ENCODE data around the gene LIME1.
"Not testable (repeated sequence)": the region's sequence is repeated elsewhere in the genome, so short reads cannot be mapped to it uniquely, and the experiment has no call there.

The LIME1 gene

GRCh38 chr20:63714858-63715257, 21.6 kb upstream of the LIME1 start:
- Histone ChIP-seq H4K8ac (ENCODE audit: low read depth, low read length) (no peak overlapping the region), H3K23ac (ENCODE audit: low read length) (no peak overlapping the region), H3K4me1 (ENCODE audit: control insufficient read depth, low read depth, low read length) (no peaks in the 10 kb centered on the region), H2BK15ac (replicated peaks; ENCODE audit: low read depth) (no peak overlapping the region), H3K36me3 (ENCODE audit: control insufficient read depth, insufficient read depth, low read length) (peaks cover 2% of the 10 kb centered on the region), H2AK5ac (ENCODE audit: low read length) (no peak overlapping the region), H4K5ac (ENCODE audit: low read length) (no peak overlapping the region), H3K4me3 (ENCODE audit: low read length) (no peak overlapping the region), H3K4ac (ENCODE audit: low read depth, low read length) (no peak overlapping the region), H2BK120ac (ENCODE audit: low read depth, low read length) (no peak overlapping the region), H3K27me3 (ENCODE audit: insufficient read depth, low read length, poor library complexity) (no peaks in the 10 kb centered on the region), H3K79me1 (ENCODE audit: low read length) (peaks cover 5% of the 10 kb centered on the region), H3K79me2 (ENCODE audit: control insufficient read depth, insufficient read depth, low read length) (peaks cover 2% of the 10 kb centered on the region), H3K4me2 (ENCODE audit: low read length) (no peak overlapping the region), H2BK5ac (ENCODE audit: low read length) (no peak overlapping the region), H3K18ac (ENCODE audit: low read length) (no peak overlapping the region), H3K9ac (ENCODE audit: low read length) (no peak overlapping the region), H3K27ac (ENCODE audit: low read depth, low read length) (no peak overlapping the region), H3K56ac (ENCODE audit: low read length) (no peak overlapping the region)
- no CpG with 5 or more reads among the region's 5 CpGs for WGBS (ENCODE audit: extremely low coverage, insufficient coverage, low lambda C conversion rate)
- no peak for DNase-seq

GRCh38 chr20:63718996-63719395, 17.5 kb upstream of the LIME1 start:
- Histone ChIP-seq H2AK5ac (ENCODE audit: low read length) (no peak overlapping the region), H4K5ac (ENCODE audit: low read length) (no peak overlapping the region), H3K36me3 (ENCODE audit: control insufficient read depth, insufficient read depth, low read length) (no peaks in the 10 kb centered on the region), H3K79me2 (ENCODE audit: control insufficient read depth, insufficient read depth, low read length) (no peaks in the 10 kb centered on the region), H2BK120ac (ENCODE audit: low read depth, low read length) (no peak overlapping the region), H3K4me1 (ENCODE audit: control insufficient read depth, low read depth, low read length) (no peaks in the 10 kb centered on the region), H2BK5ac (ENCODE audit: low read length) (no peak overlapping the region), H3K18ac (ENCODE audit: low read length) (no peak overlapping the region), H3K27ac (ENCODE audit: low read depth, low read length) (no peak overlapping the region), H3K4ac (ENCODE audit: low read depth, low read length) (no peak overlapping the region), H3K9ac (ENCODE audit: low read length) (no peak overlapping the region), H3K4me3 (ENCODE audit: low read length) (no peak overlapping the region), H3K4me2 (ENCODE audit: low read length) (no peak overlapping the region), H3K79me1 (ENCODE audit: low read length) (peaks cover 7% of the 10 kb centered on the region), H2BK15ac (replicated peaks; ENCODE audit: low read depth) (no peak overlapping the region), H3K56ac (ENCODE audit: low read length) (no peak overlapping the region), H4K8ac (ENCODE audit: low read depth, low read length) (no peak overlapping the region), H3K23ac (ENCODE audit: low read length) (no peak overlapping the region), H3K27me3 (ENCODE audit: insufficient read depth, low read length, poor library complexity) (no peaks in the 10 kb centered on the region)
- no peak for DNase-seq
- no CpG with 5 or more reads among the region's 2 CpGs for WGBS (ENCODE audit: extremely low coverage, insufficient coverage, low lambda C conversion rate)

- not testable (repeated sequence) for H3K4ac ChIP-seq (ENCODE audit: low read depth, low read length); H3K79me1 ChIP-seq (ENCODE audit: low read length); H3K4me3 ChIP-seq (ENCODE audit: low read length); H2BK15ac ChIP-seq (replicated peaks; ENCODE audit: low read depth); H2BK5ac ChIP-seq (ENCODE audit: low read length); H3K18ac ChIP-seq (ENCODE audit: low read length); H3K36me3 ChIP-seq (ENCODE audit: control insufficient read depth, insufficient read depth, low read length); H3K79me2 ChIP-seq (ENCODE audit: control insufficient read depth, insufficient read depth, low read length); H3K9ac ChIP-seq (ENCODE audit: low read length); H4K5ac ChIP-seq (ENCODE audit: low read length); H2BK120ac ChIP-seq (ENCODE audit: low read depth, low read length); H2AK5ac ChIP-seq (ENCODE audit: low read length); H3K27me3 ChIP-seq (ENCODE audit: insufficient read depth, low read length, poor library complexity); H4K8ac ChIP-seq (ENCODE audit: low read depth, low read length); DNase-seq; H3K56ac ChIP-seq (ENCODE audit: low read length); H3K4me1 ChIP-seq (ENCODE audit: control insufficient read depth, low read depth, low read length); H3K27ac ChIP-seq (ENCODE audit: low read depth, low read length); H3K4me2 ChIP-seq (ENCODE audit: low read length); H3K23ac ChIP-seq (ENCODE audit: low read length)
- WGBS (ENCODE audit: extremely low coverage, insufficient coverage, low lambda C conversion rate) = no CpG with 5 or more reads among the region's 2 CpGs
Measured at GRCh38 chr20:63722967-63723622, 13.4 kb upstream of the LIME1 start.

GRCh38 chr20:63730189-63730733, 6.2 kb upstream of the LIME1 start:
- peaks cover 13% of the 10 kb centered on the region for H3K79me1 ChIP-seq (ENCODE audit: low read length)
- H4K8ac ChIP-seq (ENCODE audit: low read depth, low read length); H3K18ac ChIP-seq (ENCODE audit: low read length); H2AK5ac ChIP-seq (ENCODE audit: low read length); DNase-seq; H3K36me3 ChIP-seq (ENCODE audit: control insufficient read depth, insufficient read depth, low read length); H2BK15ac ChIP-seq (replicated peaks; ENCODE audit: low read depth); H4K5ac ChIP-seq (ENCODE audit: low read length); H3K27me3 ChIP-seq (ENCODE audit: insufficient read depth, low read length, poor library complexity); H3K4me3 ChIP-seq (ENCODE audit: low read length); H3K9ac ChIP-seq (ENCODE audit: low read length); H3K23ac ChIP-seq (ENCODE audit: low read length); H3K4ac ChIP-seq (ENCODE audit: low read depth, low read length); H3K79me2 ChIP-seq (ENCODE audit: control insufficient read depth, insufficient read depth, low read length); H3K27ac ChIP-seq (ENCODE audit: low read depth, low read length); H3K56ac ChIP-seq (ENCODE audit: low read length); H3K4me2 ChIP-seq (ENCODE audit: low read length); H2BK120ac ChIP-seq (ENCODE audit: low read depth, low read length); H2BK5ac ChIP-seq (ENCODE audit: low read length); H3K4me1 ChIP-seq (ENCODE audit: control insufficient read depth, low read depth, low read length): not testable (repeated sequence)
- no CpG with 5 or more reads among the region's 18 CpGs for WGBS (ENCODE audit: extremely low coverage, insufficient coverage, low lambda C conversion rate)

GRCh38 chr20:63731410-63731809, 5.1 kb upstream of the LIME1 start:
- no peak overlapping the region for H2BK15ac ChIP-seq (replicated peaks; ENCODE audit: low read depth)
- H2BK120ac ChIP-seq (ENCODE audit: low read depth, low read length) = no peak overlapping the region
- H3K27ac ChIP-seq (ENCODE audit: low read depth, low read length) = no peak overlapping the region
- no peaks in the 10 kb centered on the region for H3K4me1 ChIP-seq (ENCODE audit: control insufficient read depth, low read depth, low read length)
- no peak for DNase-seq
- no peak overlapping the region for H2BK5ac ChIP-seq (ENCODE audit: low read length)
- no peak overlapping the region for H3K23ac ChIP-seq (ENCODE audit: low read length)
- no peak overlapping the region for H3K56ac ChIP-seq (ENCODE audit: low read length)
- H3K27me3 ChIP-seq (ENCODE audit: insufficient read depth, low read length, poor library complexity) = no peaks in the 10 kb centered on the region
- peaks cover 3% of the 10 kb centered on the region for H3K36me3 ChIP-seq (ENCODE audit: control insufficient read depth, insufficient read depth, low read length)
- no peak overlapping the region for H3K18ac ChIP-seq (ENCODE audit: low read length)
- H3K4me2 ChIP-seq (ENCODE audit: low read length) = no peak overlapping the region
- H3K79me2 ChIP-seq (ENCODE audit: control insufficient read depth, insufficient read depth, low read length) = peaks cover 2% of the 10 kb centered on the region
- H3K4me3 ChIP-seq (ENCODE audit: low read length) = no peak overlapping the region
- H2AK5ac ChIP-seq (ENCODE audit: low read length) = no peak overlapping the region
- WGBS (ENCODE audit: extremely low coverage, insufficient coverage, low lambda C conversion rate) = no CpG with 5 or more reads among the region's 5 CpGs
- H3K4ac ChIP-seq (ENCODE audit: low read depth, low read length) = no peak overlapping the region
- H3K9ac ChIP-seq (ENCODE audit: low read length) = no peak overlapping the region
- H3K79me1 ChIP-seq (ENCODE audit: low read length) = peaks cover 13% of the 10 kb centered on the region
- no peak overlapping the region for H4K8ac ChIP-seq (ENCODE audit: low read depth, low read length)
- H4K5ac ChIP-seq (ENCODE audit: low read length) = no peak overlapping the region

Measured in mesendoderm (in vitro differentiated cells).